NCI-H774 (cell line): Measurements from ENCODE around the gene RIT1.

Experiments used
- DNase-seq: peaks from one replicate; lab custom pipeline; 2025; lab: John Stamatoyannopoulos, UW

RIT1 gene

GRCh38 chr1:155890251-155890650 lies 20.9 kb downstream of the RIT1 start:
- no peak for DNase-seq

- DNase-seq: no peak
Observed at GRCh38 chr1:155889566-155889965, 21.6 kb downstream of the RIT1 start.

GRCh38 chr1:155888481-155888880 lies 22.7 kb downstream of the RIT1 start:
- DNase-seq: no peak

- no peak for DNase-seq
Observed at GRCh38 chr1:155884982-155885381, 26.2 kb downstream of the RIT1 start.

- no peak for DNase-seq
Observed at GRCh38 chr1:155884031-155884960, 26.9 kb downstream of the RIT1 start.

- no peak for DNase-seq
Observed at GRCh38 chr1:155882766-155883165, 28.4 kb downstream of the RIT1 start.

- DNase-seq: no peak
Observed at GRCh38 chr1:155882235-155882634, 28.9 kb downstream of the RIT1 start.

- DNase-seq: no peak
Observed at GRCh38 chr1:155880950-155881349, 30.2 kb downstream of the RIT1 start.

GRCh38 chr1:155880251-155880650 lies 30.9 kb downstream of the RIT1 start:
- DNase-seq: no peak

- DNase-seq: no peak
Observed at GRCh38 chr1:155877945-155878344, 33.2 kb downstream of the RIT1 start.

- DNase-seq: no peak
Observed at GRCh38 chr1:155873860-155874259, 37.3 kb downstream of the RIT1 start.

GRCh38 chr1:155872527-155872926 lies 38.6 kb downstream of the RIT1 start:
- DNase-seq: no peak

- no peak for DNase-seq
Observed at GRCh38 chr1:155871390-155871789, 39.8 kb downstream of the RIT1 start.

GRCh38 chr1:155867766-155868165 lies 43.4 kb downstream of the RIT1 start:
- DNase-seq: no peak

GRCh38 chr1:155864393-155864792 lies 46.8 kb downstream of the RIT1 start:
- no peak for DNase-seq

- DNase-seq: no peak
Observed at GRCh38 chr1:155861896-155862295, 49.3 kb downstream of the RIT1 start.

- no peak for DNase-seq
Observed at GRCh38 chr1:155860970-155861510, 50.1 kb downstream of the RIT1 start.

- DNase-seq: peak; percentile 88
Observed at GRCh38 chr1:155859881-155860871, 51.0 kb downstream of the RIT1 start.

- DNase-seq: peak; percentile 98
Observed at GRCh38 chr1:155859234-155859829, 51.8 kb downstream of the RIT1 start, which contains the start of gene SYT11. Gene SYT11, plus strand, starts transcription at chr1:155859567. Its CDS starts 195 bp downstream, at chr1:155859762.

GRCh38 chr1:155858800-155859233 lies 52.3 kb downstream of the RIT1 start:
- DNase-seq: no peak
